ENCODE results near the gene PTPN2. TPM values are rescaled to one million over a fixed set of nuclear protein-coding genes. Genes with fewer than 3 reads are reported as not detected.
A peak's percentile ranks its signal among the peaks of the same experiment; 100 is the strongest.

The PTPN2 gene
- total RNA-seq, 1 experiment from 2014 or later, result 35.3 TPM

GRCh38 chr18:12860530-12860929 lies 23.5 kb downstream of the PTPN2 start:
- no peak for DNase-seq (ENCODE audit: low read depth)

DNA sequence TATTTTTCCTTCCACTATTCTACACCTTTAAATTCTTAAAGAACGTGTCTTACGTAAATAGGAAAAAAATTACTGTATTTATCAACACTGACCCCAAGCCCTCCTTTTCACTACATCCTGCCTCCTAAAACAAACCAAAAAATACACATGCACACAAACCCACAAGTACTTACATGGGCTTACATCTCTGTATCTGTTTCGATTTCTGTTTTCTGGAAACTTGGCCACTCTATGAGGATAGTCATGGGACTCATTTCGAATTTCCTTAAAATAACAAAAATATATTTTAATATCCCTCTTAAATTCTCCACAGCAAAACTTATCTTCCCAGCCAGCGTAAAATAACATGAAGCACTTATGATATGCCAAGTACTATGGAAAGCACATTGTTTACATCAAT lies 25.0 kb downstream of the PTPN2 start:
- DNase-seq (ENCODE audit: low read depth), result no peak

DNA sequence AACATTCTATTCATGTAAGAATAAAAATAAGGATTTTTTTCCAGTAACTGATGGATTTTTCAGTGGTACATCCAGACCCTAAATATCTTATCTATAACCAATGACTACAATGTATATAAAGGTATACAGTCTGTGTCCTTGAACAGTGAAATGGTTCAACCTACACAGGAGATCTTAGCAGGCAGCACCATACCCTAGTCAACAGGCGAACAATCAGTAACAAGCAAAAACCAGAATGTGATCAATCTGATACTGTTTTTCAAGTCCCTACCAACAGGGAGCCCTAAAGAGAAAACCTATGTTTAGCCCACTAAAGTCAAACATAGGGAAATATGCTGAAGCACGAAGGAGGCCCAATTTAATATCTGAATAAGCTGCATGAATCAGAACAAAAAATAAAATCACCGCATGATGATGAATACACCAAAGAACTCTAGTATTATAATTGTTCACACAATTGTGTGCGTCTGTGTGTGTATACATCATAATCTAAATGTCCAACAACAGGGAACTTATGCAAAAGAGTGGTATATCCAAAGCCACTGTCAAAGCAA lies 26.0 kb downstream of the PTPN2 start:
- DNase-seq (ENCODE audit: low read depth), result no peak

DNA sequence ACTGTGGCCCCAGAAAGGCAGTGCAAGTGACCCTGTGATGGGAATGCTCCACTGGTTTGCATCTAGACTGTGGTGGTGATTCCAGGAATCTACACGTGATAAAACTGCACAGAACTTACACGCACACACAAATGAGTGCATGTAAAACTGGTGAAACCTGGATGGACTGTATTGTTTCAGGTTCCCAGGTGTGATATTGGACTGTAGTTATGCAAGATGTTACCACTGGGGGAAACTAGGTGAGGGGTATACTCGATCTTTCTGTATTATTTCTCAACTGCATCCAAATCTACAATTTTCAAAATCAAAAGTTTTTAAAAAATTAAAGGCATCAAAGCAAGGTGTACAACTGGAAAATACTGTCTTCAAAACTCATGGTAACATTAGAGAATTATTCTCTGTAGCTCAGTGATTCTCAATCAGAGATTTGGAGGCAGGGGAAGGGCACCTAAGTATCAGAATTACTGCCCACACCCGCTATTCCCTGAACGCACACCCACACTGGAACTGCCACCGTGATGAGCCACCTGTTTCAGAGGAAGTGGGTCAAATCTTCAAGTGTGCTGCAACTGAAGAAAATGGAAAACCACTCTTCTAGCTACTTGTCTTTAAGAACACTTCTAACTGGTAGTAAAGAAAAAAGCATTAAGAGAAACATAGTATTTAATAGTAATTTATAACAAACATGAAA lies 26.7 kb downstream of the PTPN2 start:
- no peak for DNase-seq (ENCODE audit: low read depth)

GRCh38 chr18:12855916-12856315 lies 28.1 kb downstream of the PTPN2 start:
- no peak for DNase-seq (ENCODE audit: low read depth)

DNA sequence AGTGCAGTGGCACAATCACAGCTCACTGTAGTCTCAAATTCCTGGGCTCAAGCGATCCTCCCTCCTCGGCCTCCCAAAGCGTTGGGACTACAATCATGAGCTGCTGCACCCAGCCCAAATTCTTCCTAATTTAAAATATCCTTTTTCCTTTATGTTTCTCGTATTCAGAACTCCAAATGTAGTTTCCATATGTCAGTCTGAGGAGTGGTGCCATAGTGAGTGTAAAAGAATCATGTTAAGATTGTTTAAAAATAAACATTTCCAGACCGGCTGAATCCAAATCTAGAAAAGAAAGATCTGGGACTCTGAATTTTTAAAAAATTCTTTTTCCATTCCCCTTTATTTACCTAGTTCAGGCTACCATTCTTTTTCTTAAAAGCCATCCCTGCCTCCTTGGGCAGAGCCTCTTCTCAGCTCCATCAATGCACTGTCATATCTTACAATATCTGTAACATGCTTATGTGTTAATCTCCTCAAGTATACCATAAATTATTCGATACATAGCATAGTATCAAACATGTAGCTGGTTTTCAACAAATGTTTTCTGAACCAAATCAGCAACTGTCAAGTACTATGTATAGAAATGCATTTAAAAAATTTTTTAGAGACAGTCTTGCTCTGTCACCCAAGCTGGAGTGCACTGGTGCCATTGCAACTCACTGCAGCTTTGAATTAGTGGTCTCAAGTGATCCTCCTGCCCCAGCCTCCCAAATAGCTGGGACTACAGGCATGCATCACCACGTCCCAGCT lies 31.3 kb downstream of the PTPN2 start:
- DNase-seq (ENCODE audit: low read depth), result no peak

DNA sequence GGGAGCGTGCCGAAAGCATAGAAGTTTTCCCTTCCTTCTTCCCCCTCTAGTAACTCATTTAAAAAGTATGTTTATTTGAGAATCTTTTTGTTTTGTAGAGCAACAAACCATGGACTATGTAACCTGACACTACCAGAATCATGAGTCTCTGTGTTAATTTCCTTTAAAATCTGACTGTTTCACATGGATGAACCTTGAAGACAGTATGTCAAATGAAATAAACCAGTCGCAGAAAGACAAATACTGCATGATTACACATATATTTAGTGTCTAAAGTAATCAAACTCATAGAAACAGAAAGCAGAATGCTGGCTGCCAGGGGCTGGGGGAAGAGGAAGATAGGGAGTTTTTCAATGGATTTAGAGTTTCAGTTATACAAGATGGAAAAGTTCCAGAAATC lies 32.3 kb downstream of the PTPN2 start:
- DNase-seq (ENCODE audit: low read depth), result no peak

- DNase-seq (ENCODE audit: low read depth), result no peak
Measured at GRCh38 chr18:12849548-12849947, 34.5 kb downstream of the PTPN2 start.

DNA sequence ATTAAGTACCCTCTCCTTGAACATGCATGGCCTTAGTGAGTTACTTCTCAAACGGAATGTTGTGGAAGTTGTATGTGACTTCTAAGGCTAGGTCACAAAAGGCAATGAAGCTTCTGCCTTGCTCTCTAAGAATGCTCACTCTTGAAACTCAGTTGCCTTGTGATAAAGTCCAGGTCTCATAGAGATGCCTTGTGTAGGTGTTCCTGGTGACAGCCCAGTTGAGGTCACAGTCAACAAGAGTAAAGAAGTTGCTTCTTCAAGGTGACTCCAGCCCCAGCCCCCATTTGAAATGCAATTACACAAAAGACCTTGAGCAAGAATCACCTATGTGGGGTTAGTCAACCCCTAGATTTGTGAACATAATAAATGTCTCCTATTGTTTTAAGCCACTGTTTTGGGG lies 35.6 kb downstream of the PTPN2 start:
- no peak for DNase-seq (ENCODE audit: low read depth)

GRCh38 chr18:12844391-12844790 lies 39.6 kb downstream of the PTPN2 start:
- no peak for DNase-seq (ENCODE audit: low read depth)

DNA sequence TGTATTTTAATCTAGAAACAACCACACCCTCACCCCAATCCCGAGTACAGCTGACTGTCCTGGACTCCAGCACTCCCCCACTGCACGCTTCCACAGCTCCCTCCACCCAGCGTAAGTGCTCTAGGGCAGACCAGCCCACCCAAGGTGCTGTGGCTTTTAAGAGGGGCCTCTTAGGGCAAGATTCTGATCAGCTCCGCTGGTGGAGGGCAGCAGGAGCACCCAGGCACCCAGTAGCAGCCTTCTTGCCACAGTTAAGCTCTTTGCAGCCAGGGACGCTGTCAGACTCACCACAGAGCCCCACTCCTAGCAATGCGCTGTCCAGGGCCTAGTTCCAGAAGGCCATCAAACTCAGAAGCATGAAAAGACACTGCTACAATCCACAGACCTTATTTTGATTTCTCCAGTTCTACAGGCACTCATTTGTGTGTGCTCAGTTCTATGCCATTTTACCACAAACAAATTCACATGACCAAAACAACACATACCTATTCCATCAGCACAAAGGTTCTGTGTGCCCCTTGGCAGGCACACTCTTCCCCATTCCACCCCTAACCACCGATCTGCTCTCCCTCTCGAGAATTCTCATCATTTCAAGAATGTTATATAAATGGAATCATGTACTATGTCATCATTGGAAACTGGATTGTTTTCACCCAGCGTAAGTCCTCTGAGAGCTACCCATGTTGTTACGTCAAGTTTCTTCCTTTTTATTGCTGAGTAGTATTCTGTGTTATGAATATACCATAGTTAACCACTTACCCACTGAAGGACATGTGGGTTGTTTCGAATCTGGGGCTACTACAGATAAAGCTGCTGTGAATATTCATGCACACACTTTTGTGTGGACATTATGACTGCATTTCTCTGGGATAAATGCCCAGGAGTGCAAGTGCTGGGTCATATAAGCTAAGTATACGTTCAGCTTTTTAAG lies 40.4 kb downstream of the PTPN2 start:
- no peak for DNase-seq (ENCODE audit: low read depth)

DNA sequence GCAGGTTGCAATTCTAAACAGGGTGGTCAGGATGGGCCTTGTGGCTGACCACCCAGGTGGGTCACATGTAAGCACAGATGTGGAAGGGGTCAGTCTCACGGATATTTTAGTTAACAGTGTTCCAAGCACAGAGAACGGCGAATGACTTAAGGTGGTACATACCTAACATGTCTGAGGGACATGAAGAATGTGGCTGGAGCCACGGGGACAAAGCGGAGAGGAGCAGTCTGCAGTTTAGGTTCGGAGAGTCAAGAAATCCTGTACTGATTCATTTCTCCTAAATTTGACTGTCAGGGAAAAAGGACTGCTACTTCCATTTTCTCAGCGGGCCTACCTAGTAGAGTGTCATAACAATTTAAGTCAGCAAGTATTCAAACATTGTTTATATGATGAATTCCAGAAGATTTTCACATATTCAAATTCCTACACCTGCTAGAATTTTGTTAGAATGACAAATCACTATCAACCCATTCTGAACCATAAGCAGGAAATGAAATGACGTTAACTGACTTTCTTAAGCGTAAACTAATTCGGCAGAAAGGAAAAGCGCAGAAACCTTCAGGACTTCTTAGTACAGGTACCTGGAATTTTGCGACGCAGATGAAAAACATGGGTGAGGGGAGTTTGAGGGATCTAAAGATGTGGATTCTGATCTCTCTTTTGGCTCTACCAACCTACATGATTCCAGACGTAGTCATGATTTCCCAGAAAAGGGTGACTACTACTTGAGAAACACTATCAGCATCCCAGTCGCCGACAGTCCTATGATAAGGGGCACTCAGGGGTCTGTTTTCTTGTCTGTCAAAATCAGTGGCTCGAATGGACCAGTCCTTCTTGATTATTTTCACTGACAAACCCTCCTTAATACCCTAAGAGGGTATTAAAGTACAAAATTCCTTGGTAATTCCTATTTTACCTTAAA lies 41.3 kb downstream of the PTPN2 start:
- DNase-seq (ENCODE audit: low read depth), result no peak

- no peak for DNase-seq (ENCODE audit: low read depth)
Measured at GRCh38 chr18:12841070-12841469, 43.0 kb downstream of the PTPN2 start.

DNA sequence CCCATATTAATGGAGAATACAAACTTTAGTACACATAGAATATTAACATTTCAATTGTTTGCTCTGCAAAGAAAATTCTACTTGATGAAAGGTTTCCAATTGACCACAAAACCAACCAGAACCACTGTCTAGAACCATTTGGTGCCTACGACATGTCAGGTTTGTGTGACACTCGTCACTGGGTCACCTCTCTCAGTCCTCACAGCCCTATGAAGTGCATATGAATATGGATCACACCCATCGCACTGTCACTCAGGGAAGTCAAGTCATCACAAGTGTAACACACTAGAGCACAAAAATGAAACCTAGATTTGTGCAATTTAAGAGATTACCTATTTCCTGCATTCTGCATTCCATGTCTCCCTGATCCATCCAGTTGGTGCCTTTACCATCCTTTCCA lies 43.7 kb downstream of the PTPN2 start:
- no peak for DNase-seq (ENCODE audit: low read depth)

DNA sequence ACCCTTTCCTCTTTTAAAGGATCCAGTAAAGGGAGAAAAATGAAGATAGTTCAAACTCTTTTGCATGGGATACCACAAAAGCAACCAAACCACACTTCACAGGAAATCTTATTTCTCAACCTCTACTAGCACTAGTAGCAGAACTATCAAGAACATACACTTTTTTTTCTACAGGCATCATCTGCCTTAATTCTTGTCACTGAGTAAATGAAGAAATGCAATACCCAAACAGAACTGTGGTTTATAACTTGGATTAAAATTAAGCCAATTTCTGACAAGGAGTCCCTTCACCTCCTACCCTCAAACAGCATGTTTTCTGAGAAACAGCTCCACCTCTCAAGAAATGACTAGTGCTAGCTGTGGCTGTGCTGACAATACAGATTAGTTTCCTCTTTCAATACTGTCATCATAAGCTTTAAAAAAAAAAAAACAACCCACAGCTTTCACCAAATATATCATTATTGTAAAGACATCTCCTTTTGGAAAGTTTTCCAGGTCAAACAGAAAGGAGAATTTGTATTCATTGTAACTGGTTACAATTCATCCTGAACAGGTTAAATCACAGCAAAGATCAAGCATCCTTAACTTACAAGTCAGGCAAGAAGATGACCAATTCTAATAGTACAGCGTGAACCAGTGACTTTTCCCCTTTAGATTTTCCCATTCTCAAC lies 44.4 kb downstream of the PTPN2 start:
- peak; percentile 11 for DNase-seq (ENCODE audit: low read depth)

GRCh38 chr18:12839057-12839525 lies 44.9 kb downstream of the PTPN2 start:
- DNase-seq (ENCODE audit: low read depth), result no peak

DNA sequence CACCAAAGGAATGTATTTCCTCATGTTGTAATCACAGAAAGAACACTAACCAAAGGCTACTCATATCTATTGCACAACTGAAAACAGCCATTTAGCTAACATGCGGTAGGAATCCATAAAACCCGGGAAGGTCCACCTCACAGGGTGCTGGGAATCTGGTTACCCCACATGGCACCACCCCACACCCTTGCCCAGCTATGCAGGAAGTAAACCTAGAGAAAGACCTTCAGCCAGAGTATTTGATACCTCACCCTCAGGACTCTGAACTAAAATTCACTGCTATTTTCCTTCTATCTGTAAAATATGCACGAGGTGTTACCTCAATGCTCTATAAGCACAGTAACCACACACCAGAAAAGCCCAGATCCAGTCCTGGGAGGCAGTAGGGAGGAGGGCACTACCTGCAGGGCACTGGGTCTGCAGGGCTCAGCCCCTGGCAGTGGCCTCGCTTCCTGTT lies 45.8 kb downstream of the PTPN2 start:
- DNase-seq (ENCODE audit: low read depth), result peak; percentile 84

DNA sequence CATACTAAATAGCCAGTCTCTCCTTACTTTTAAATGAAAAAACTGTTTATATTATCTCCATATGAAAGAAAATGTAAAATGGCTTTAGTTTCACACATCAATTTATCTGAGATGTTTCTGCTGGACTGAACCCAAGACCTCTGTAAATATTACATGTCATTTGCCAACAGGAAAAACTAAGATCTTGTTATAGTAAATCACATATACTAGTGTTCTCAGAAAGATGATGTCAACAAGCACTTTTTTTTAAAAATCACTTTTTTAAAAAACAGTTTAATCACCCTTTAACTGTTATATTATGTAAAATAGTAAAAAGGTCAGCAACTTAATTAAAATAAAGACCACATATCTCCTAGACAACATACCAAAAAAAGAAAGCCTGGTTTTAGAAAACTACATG lies 46.3 kb downstream of the PTPN2 start:
- DNase-seq (ENCODE audit: low read depth), result no peak

GRCh38 chr18:12836551-12836950 lies 47.5 kb downstream of the PTPN2 start:
- DNase-seq (ENCODE audit: low read depth), result no peak

Measured in HT1080 (cell line).